Daoy (cell line): ENCODE measurements around the gene FMNL3. TPM values are rescaled to one million over a fixed set of nuclear protein-coding genes. Genes with fewer than 3 reads are reported as not detected.

Experiments used
- DNase-seq: peaks from one replicate; pipeline ENCODE4 v3.0.0-alpha.2; 2015; ENCODE audit warnings: low read depth
- total RNA-seq: library from RNA; depleted of rRNA; stranded (reverse); fragments of >200 nt; shearing (Covaris generic); gene quantifications from 2 replicates; pipeline ENCODE4 v1.2.3, GENCODE V29; 2014

Gene FMNL3
- total RNA-seq, 1 experiment from 2014 or later, result 41.9 TPM

DNA sequence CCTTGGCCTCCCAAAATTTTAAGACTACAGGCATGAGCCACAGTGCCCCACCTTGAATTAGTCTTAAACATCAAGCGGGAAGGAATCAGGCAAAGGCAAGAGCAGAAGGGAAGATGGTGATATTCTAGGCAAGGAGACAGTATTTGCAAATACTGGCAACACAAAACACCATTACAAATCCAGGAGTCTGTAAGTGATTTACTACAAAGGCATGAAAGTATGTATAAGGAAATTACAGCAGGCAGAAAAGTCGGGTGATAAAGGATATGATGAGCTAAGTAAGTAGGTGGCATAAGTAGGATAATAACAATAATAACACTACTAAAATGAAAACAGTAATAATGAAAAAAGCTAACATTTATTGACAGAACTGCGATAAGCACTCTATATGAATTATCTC lies 28.5 kb downstream of the FMNL3 start:
- no peak for DNase-seq

DNA sequence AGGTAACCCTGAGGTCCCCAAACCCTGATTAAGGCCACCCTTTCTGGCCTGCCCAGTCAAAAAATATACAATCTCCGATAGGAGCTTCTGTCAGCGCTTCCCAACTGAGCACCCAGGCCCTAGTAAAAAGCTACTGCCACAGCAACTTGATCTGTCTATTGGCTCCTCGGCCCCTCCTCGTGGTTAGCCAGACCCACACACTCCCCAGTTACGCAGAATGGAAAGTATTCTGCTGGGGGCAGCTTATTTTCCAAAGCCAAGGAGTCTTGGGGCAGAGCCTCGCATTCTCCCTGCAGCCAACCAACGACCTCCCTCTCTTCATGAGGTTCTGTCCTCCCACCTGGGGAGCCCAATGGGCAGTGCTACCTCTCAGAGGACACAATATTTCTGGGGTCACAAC lies 32.1 kb downstream of the FMNL3 start:
- no peak for DNase-seq

DNA sequence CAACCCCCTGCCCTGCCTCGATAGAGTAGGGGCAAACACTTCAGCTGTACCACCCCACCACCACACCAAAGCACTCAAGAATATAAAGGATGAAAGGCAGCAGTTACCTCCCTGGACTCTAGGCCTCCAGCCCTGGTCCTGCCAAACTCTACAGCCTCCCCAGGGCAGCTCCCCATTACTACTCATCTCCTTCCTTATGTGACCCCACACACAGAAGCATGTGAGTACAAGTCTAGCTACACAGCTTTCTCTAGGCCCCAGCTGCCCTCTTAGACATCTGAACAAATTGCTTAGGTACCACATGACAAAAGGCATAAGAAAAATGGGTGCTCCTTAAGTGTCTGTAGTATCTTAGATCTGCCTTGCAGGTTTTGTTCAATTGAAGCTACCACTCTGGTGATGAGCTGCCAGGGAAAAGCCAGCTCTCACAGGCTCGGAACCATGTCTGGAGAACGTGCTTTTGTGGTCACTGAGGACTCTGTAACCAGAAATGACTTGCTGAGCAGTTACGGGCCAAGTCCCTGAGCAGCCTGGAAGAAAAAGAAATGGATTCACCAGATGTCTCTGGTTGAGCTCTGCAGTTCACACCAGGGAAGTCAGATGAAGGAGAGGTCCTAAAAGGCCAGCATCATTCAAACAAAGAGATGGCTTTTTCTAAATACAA lies 32.8 kb downstream of the FMNL3 start:
- DNase-seq, result no peak

DNA sequence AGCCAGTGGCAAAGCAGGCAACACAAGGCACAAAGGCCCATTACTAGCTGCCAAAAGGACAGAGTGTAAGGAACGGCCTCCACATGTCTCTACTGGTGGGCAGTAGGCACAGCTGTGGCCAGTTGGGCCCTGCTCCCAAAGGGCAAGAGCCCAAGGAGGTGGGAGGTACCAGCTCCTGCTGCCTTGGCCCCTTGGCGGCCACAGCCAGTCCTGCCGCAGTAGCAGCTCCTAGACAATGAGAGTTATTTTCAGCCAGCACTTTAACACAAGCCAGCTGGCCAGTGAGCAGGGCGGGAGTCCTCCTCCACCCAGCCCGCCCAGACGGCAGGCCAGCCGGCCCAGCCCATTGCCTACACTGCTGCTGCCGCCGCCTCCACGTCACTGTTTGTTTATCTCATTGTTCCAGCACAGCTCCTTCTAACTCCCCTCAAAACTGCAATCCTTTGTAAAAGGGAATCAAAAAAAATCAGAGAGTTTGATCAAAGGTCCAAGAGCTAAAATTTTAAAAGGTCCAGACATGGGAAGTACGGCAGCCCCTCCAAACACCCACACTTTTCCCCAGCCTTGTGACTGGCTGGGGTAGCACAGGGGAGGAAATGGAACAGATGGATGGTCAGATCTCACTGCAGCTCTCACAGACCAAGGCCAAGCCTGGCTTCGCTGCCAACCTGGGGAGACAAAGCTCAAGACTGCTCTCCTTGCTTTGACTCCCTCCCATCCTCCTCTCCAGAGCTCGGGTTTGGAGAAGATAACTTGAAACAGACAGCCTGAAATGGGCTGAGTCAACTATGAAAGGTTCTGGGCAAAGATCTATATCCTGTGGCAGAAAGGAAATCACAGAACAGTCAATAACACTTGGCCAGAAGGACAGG lies 33.5 kb downstream of the FMNL3 start:
- DNase-seq, result peak; percentile 86

DNA sequence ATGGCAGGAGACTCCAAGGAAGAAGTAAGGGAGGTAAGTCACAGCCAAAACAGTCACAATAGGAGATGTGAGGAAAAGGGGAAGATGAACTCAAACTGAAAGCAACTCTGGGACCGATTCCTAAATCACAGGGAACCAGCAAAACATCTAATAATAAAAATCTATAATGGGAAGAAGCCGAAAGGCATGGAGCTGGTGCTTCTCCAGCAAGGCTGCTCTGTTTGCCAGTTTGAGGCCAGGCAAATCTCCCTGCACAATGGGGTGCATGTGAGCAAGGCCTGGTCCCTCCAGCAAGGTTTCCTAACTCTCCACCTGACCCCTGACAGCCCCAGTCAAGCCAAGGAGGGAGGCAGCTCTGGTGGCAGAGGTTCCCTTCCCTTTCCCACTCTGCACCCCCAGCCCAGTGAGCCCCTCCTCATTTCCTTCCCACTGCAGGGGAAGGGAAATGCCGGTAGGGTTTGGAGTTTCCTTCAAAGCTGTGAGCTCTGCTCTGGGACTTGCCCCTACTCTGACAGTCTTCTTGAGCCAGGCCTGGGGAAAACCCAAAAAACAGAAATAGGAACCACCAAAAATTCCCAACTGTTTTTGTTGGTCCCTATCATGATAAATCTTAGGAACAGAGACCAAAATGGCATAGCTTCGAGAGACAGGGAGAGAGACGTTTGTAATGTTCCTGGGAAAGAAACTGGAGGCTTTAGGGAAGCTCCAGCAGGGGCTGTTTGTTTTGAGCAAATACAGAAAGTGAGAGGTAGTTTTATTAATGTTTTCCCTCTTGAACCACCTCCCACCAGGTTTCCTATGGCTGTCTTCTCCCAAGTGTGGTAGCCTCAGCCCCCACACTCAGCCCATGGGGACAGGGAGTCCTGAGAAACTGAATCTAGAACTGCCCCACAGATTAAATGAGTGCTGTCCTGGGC lies 34.6 kb downstream of the FMNL3 start:
- no peak for DNase-seq

DNA sequence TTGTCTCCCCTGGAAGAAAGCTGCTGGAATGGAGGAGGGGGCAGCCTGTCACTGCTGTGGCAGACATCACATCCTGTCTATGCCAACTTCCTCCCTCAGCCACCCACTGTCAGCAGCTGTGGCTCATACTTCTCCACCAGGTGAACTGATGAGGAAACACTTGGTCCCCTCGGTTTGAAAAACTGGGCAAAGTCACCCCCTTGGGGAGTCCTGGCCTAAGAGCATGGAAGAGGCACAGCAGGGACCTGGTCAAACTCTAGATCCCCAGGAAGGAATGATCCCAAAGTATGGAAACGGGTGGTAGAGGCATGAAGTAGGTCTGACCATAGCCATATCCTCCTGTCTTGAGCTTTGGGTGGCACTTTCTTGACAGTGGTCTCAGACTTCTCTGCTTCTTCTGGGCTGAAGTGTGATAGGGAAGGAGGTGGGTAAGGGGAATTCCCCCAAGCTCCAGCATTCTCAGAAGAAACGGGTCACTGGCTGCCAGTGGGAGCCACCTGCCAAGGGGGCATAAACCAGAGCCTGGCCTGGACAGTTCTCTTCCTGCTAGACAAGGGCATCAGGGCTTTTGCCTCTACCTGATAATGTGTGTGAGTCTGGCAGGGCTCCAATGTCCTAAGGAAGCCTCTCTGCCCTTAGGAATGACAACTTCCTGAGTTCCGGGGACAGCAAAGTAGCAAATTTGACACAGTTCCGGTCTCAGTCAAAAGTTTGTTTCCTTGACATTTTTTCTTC lies 36.0 kb downstream of the FMNL3 start:
- no peak for DNase-seq

DNA sequence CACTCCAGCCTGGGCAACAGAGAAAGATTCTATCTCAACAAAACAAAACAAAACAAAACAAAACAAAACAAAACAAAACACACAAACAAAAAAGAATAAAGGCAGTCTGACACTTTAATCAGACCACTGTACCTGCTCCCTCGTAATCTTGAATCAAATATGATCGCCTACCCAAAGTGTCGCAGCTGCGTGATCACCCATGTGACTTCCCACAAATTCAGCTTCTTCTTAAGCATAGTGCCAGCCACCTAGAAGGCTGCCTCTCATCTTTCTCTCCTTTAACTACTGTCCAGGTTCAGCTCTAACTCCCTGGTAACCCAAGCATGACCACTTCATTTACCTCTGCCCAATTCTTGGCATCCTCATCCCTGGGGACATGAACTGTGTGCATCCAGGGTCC lies 37.4 kb downstream of the FMNL3 start:
- no peak for DNase-seq

DNA sequence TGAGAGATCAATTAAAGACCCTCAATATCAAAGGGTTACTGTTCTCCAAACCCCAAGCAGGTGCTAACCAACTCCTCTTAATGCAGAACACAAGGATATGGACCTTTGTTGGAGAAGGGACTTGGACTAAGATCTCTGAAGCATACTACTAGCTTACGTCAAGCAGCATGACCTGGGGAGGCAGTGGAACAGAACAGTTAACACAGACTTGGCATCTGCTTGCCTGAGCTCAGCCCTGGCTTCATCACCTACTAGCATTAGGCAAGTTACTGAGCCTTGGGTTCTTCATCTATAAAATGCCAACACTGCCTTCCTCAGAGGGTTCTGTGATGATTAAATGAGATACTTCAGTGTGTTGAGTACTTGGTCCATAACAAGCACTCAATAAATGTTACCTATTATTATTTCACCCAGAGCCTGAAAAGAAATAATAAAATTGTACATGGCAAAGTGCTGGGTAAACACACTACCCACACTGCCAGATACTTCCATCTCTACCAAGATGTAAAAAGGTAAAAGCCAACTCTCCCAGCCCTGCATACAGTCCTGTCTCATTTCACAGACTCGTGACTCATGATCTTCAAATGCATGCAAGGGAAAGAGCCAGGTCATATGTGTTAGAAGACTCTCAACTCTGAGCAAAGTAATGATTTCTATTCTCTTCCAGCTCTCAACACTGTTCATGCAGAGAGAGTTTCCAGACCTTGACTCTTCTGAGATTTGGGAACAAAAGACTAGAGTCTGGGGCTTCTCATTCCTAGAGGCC lies 39.7 kb downstream of the FMNL3 start:
- DNase-seq, result no peak

DNA sequence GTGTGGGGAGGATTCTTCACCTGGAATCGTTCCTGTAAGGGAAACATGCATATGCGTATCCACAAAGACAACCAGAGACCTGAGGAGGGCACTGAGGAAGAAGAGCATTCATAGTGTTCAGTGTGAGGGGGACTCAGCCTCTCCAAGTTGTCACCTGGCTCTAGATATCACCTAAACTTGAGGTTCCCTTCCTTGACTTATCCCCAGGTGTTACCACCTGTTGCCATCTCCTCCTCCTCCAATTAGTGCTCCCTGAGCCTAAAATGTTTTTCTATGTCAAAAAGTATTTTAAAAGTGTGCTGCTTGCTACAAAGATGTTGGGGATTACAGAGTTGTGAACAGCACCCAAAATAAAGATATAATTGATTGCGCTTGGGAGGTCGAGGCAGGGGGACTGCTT lies 41.0 kb downstream of the FMNL3 start:
- DNase-seq, result no peak

DNA sequence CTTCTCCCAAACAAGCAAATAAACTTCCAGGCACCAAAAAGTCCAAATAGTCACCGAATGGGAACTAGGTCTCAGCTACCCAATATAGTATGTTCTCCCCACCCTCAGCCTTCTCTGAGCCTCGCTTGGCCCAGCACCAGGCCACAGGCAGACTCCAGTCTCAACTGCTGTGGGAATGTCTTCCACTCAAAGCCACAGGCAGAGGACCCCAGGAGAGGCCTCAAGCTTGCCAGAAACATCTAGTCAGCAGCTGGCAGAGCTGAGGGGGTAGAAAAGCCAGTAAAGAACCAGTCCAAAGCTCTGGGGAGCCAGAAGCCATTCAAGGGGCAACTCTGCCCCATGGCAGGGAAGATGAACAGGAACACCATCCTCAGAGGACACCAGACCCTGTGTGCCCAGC lies 41.8 kb downstream of the FMNL3 start:
- no peak for DNase-seq

DNA sequence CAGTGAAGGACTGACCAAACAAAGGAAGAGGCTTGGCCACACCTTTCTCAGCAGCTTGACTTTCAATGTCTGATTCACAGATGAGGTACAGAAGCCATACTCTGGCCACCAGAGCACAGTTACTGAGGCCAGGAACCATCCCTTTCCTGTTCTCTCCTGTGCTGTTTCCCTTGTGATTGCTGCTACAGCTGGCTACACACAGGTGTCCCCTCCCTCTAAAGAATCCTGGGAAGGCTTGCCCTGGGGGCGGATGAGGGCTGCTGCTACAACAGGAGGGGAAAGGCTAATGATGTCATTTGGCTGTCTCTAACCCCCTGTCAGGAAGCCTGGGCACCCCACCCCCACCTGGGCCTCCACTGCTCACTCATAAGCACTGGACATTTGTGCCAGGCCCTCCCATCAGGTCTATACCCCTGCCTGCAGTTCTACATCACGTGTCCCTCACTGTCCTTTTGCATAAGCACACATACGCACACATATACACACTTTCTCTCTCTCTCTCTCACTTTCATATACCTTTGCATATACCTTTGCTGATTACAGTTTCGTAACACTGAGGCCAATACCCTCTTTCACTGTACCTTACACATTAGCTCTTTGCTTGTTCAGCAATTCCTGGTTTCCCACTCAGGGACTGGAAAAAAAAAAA lies 42.5 kb downstream of the FMNL3 start:
- DNase-seq, result peak; percentile 37

DNA sequence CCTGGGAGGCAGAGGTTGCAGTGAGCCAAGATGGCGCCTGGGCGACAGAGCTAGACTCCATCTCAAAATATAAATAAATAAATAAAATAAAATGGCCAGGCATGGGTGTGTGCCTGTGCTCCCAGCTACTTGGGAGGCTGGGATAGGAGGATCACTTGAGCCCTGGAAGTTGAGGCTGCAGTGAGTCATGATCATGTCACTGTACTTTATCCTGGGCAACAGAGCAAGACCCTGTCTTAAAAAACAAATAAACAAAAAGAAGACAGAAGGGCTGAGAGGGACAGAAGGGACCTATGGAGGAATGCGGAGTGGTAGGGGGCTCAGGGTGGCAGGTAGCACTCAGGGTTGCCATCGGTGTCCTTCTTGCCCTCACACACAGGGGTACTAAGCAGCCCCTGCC lies 43.0 kb downstream of the FMNL3 start:
- no peak for DNase-seq

DNA sequence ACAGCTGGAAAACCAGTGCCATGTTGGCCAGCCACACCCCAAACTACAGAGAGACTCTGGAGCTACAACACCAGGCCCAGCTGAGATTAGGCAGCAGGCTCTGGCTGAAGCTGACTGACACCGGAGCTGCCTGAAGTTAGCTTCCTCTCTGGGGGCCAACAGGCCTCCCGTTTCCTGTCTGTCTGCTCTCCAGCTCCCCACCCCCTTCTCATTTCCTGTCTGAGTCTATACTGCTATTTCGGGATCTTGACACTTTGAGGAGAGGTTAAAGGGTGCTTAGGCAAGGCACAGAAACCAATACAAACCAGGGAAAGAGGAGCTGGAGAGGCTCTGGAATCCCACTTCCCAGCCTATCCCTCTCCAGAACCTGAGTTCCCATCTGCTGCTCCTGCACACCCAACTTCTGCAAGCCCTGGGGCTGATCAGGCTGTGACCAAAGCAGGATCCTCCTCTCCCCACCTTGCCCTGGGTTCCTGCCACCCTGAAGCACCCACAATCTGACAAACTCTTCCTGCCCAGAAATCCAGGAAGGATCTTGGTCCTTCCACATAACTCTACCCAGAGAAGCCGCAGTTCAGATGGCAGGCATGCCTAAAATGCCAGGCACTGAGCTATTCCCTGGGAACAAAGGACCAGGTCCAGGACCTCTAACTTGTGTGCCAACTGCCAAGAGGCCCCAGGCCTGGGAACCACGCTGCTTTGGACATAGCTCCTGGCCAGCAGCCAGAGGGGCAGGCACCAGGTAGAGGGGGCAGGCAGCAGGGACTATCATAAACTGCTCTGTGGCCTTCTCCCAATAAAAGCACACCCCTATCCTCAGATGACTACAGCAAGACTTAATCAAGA lies 44.0 kb downstream of the FMNL3 start:
- peak; percentile 93 for DNase-seq

DNA sequence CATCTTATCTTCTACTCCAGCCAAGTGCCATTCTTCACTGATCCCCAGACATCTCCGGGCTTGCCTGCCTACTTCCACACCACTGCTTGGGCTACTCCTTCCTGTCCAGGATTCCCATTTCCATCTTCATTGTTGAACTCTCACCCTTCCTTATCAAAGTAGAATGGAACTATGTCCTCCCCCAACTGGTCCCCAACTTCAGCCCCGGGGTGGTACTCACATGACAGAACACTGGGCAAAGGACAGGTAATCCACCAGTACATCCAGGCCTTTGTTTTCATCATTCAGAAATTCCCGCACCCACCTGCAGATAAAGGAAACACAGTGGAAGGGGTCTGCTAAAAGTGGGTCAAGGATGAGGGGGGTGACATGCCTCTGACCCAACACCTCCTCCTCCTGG lies 45.5 kb downstream of the FMNL3 start:
- no peak for DNase-seq

DNA sequence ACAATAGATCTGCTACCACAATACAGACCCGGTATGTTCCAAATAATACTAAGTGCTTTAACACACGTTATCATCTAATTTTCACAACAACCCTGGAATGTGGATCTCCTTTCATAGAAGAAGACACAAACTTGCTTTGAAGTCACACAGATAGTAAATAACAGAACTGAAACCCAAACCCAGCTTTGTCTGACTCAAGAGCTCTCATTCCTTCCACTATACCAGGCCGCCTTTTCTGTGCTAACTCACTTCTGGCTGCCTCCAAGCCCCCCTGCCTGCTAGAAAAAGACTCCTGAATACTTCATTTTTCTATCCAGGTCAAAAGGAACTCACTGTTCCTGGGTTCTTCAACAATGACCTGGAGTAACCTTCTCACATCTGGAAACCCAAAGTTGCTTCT lies 46.0 kb downstream of the FMNL3 start:
- no peak for DNase-seq

DNA sequence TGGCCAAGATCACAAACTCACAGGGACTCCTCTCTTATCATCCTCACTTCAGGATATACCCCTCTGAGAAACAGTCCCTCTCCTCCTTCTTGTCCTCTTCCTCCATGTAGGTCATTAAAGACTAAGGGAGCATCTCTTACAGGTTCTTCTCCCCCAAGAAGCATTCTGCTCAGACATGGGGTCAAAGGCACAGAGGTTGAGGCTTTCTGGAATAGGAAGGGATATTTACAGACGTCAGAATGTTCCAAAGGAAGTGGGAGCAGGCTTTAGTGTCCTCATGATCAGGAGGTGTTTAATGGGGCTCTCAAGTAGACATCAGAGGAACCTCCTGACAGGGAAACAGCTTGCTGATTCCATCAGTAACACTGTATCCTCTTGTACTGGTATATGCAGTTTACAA lies 47.5 kb downstream of the FMNL3 start:
- DNase-seq, result no peak

DNA sequence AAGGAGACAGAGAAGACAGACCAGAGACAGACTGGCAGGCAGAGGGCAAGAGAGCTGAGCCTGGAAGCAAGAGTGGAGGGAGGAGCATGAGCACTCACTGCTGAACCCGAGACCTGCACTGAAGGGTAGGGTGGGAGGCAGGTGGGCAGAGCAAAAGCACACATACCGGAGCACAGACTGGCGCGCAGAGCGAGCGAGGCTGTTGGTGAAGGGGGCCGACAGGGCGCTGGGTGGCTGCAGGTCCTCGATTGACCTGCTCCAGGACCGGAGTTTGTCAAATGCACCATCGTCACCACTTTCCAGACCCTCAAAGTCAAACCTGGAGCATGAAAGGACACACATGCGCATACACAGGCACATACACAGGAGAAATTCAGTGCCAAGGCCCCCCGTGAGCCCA lies 48.9 kb downstream of the FMNL3 start:
- no peak for DNase-seq

DNA sequence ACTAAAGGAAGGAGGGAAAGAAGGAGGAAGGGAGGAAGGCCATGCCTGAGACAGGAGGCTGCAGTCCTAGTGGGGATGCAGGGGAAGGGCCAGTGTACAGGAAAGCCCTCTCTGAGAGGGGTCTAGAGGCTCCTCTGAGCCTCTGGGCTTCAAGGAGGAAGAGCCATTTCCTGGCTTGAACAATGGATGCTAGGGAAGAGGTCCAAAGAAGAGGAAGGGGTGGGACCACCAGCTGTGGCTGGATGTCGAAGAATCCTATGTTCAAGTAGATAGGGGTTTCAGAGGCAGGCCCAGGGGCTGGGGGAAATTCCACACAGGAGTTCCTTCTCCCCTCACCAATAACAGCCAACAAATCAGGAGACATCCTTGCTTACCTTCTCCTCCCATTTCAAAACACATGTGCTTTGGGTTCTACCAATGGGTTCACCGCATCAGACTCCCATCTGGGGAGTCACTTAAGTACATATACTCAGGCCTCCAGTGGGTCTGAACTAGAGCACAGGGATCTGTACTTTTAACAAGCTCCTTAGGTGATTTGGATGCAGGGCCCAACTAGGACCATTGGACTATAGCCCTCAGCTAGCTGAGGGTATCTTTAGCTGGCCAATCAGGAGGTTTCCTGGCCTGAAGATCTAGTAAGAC lies 51.5 kb downstream of the FMNL3 start:
- no peak for DNase-seq

DNA sequence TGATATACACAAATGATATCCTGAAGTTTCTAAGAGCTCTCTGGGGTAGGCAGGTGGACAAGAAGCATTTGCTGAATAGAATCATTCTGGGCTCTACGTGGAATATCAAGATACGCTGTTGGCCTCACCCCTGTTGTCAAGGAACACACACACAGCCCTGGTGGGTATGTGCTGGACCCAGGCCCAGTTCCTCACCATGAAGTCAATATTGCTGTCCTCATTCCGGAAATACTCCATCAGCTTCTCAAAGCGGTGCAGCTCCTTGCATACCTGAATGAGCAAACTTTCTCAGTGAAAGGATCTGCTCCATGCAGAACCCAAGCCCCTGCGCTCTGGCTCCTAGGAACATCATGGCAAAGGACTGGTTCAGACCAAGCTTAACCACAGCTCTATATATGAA lies 52.5 kb downstream of the FMNL3 start:
- DNase-seq, result no peak
